DOHH2 (cell line): ENCODE measurements around the gene NXPH3.

Experiments
- H3F3A ChIP-seq: fragments of 200-600 bp; sonication (generic), shearing (Covaris generic); 2 replicates; pipeline ENCODE4 v1.6.0; 2016; ENCODE audit warnings: antibody characterized with exemption, mild to moderate bottlenecking; ENCODE audit not compliant: control insufficient read depth, insufficient read depth
- H3K27ac ChIP-seq: fragments of 200-600 bp; sonication (generic); 2 replicates; pipeline ENCODE4 v1.5.1; 2014; ENCODE audit warnings: low read depth, mild to moderate bottlenecking, low read length, moderate library complexity
- H3K27me3 ChIP-seq: fragments of 200-600 bp; sonication (generic); 2 replicates; pipeline ENCODE4 v1.6.1; 2014; ENCODE audit warnings: mild to moderate bottlenecking, low read length, mixed read lengths; ENCODE audit not compliant: control insufficient read depth
- H3K36me3 ChIP-seq: fragments of 200-600 bp; sonication (generic); 2 replicates; pipeline ENCODE4 v1.6.1; 2014; ENCODE audit warnings: mild to moderate bottlenecking, low read length, moderate library complexity, mixed read lengths; ENCODE audit not compliant: control insufficient read depth
- H3K4me1 ChIP-seq: fragments of 200-600 bp; sonication (generic); 2 replicates; pipeline ENCODE4 v1.6.1; 2014; ENCODE audit warnings: mild to moderate bottlenecking, low read length, mixed read lengths; ENCODE audit not compliant: control insufficient read depth
- H3K4me2 ChIP-seq: fragments of 200-600 bp; sonication (generic); 2 replicates; pipeline ENCODE4 v1.6.0; 2014; ENCODE audit warnings: mild to moderate bottlenecking, low read length, moderate library complexity
- H3K4me3 ChIP-seq: fragments of 200-600 bp; sonication (generic); 2 replicates; pipeline ENCODE4 v1.5.1; 2014; ENCODE audit warnings: mild to moderate bottlenecking, low read length, mixed read lengths
- H3K79me2 ChIP-seq: fragments of 200-600 bp; sonication (generic); 2 replicates; pipeline ENCODE4 v1.6.1; 2014; ENCODE audit warnings: mild to moderate bottlenecking, low read length, mixed read lengths; ENCODE audit not compliant: control insufficient read depth
- H3K9me2 ChIP-seq: fragments of 200-600 bp; sonication (generic); replicated peaks from 2 replicates; pipeline ENCODE4 v1.6.1; 2014; ENCODE audit warnings: mild to moderate bottlenecking, low read length, mixed read lengths; ENCODE audit not compliant: control insufficient read depth
- H3K9me3 ChIP-seq: fragments of 200-600 bp; sonication (generic); 2 replicates; pipeline ENCODE4 v1.6.1; 2014; ENCODE audit warnings: antibody characterized with exemption, low read length, mixed read lengths; ENCODE audit not compliant: control insufficient read depth, insufficient read depth
- H4K20me1 ChIP-seq: fragments of 200-600 bp; sonication (generic); 2 replicates; pipeline ENCODE4 v1.6.0; 2014; ENCODE audit warnings: low read depth, mild to moderate bottlenecking, antibody characterized with exemption, low read length, moderate library complexity; ENCODE audit not compliant: control insufficient read depth, insufficient read depth
- CTCF ChIP-seq: fragments of 200-600 bp; sonication (generic); IDR thresholded peaks from one replicate; pipeline ENCODE4 v1.5.1; 2014; ENCODE audit warnings: antibody characterized with exemption, mild to moderate bottlenecking, low read depth, low read length; ENCODE audit not compliant: poor library complexity, severe bottlenecking
- EZH2phosphoT487 ChIP-seq: fragments of 200-600 bp; sonication (generic); IDR thresholded peaks from 2 replicates; pipeline ENCODE4 v1.6.1; 2017; ENCODE audit warnings: borderline replicate concordance, mild to moderate bottlenecking, antibody characterized with exemption, low read length, moderate library complexity, mixed read lengths

The NXPH3 gene

GRCh38 chr17:49552070-49552751, 23.5 kb upstream of the NXPH3 start:
- Histone ChIP-seq H3K4me1 (peaks cover 10% of the 10 kb centered on the region), H3F3A (0 out of 2 replicates have a peak, but pooled peaks cover 2% of the 10 kb centered on the region), H3K27me3 (no peaks in the 10 kb centered on the region), H3K4me3 (no peak overlapping the region), H3K79me2 (no peaks in the 10 kb centered on the region), H3K4me2 (no peak overlapping the region), H3K27ac (no peak overlapping the region), H3K9me2 (no peaks in the 10 kb centered on the region), H4K20me1 (no peaks in the 10 kb centered on the region), H3K36me3 (no peaks in the 10 kb centered on the region), H3K9me3 (no peaks in the 10 kb centered on the region)
- TF ChIP-seq EZH2phosphoT487 (no peak), CTCF (no peak)

- Histone ChIP-seq H3K9me2 (no peaks in the 10 kb centered on the region), H3K4me2 (no peak overlapping the region), H3K36me3 (no peaks in the 10 kb centered on the region), H3K4me1 (peaks cover 10% of the 10 kb centered on the region), H4K20me1 (no peaks in the 10 kb centered on the region), H3K9me3 (no peaks in the 10 kb centered on the region), H3K27ac (no peak overlapping the region), H3K79me2 (no peaks in the 10 kb centered on the region), H3K27me3 (no peaks in the 10 kb centered on the region; the same call in 1 of the 2 replicates), H3K4me3 (no peak overlapping the region), H3F3A (0 out of 2 replicates have a peak, but pooled peaks cover 2% of the 10 kb centered on the region)
- TF ChIP-seq EZH2phosphoT487 (no peak), CTCF (no peak)
These were observed 21.9 kb upstream of the NXPH3 start for GRCh38 chr17:49553676-49554335.

- H3K36me3 ChIP-seq = no peaks in the 10 kb centered on the region
- TF ChIP-seq EZH2phosphoT487 (no peak), CTCF (no peak)
- H4K20me1 ChIP-seq = no peaks in the 10 kb centered on the region
- 0 out of 2 replicates have a peak, but pooled peaks cover 2% of the 10 kb centered on the region for H3F3A ChIP-seq
- H3K4me3 ChIP-seq = no peak overlapping the region
- H3K27ac ChIP-seq = no peak overlapping the region
- peaks cover 10% of the 10 kb centered on the region for H3K4me1 ChIP-seq
- H3K9me3 ChIP-seq = no peaks in the 10 kb centered on the region
- no peaks in the 10 kb centered on the region for H3K9me2 ChIP-seq
- H3K4me2 ChIP-seq = no peak overlapping the region
- H3K79me2 ChIP-seq = no peaks in the 10 kb centered on the region
- H3K27me3 ChIP-seq = no peaks in the 10 kb centered on the region; the same call in 1 of the 2 replicates
These were observed 20.8 kb upstream of the NXPH3 start for GRCh38 chr17:49554694-49555494.
